GM19372 (cell line): ENCODE measurements around the gene NME5.

Experiments used
- ATAC-seq: cut with Tn5 transposase; IDR thresholded peaks from one replicate; pipeline ENCODE4 v1.9.1; 2021; ENCODE audit warnings: mild to moderate bottlenecking, low read depth, moderate library complexity; ENCODE audit not compliant: unreplicated experiment

The NME5 gene

DNA sequence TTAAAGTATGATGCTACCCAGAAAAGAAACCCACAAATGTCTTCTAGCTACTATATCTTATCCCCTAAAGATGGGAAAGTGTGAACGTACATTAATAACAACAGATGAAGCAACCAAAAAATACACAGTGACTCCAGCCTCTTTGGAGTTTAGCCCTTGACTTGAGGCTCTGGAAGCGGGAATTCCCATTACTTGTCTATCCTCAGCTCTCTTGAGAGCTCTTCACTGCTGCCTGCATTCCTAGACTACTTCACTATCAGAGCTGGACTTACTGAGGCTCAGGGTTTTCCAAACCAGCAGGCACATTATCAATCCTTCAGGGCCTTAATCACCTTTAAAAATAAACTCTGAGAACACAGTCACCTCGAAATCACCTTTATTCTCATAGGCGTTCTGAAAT is 1.0 kb upstream of the NME5 start:
- ATAC-seq, result no peak

DNA sequence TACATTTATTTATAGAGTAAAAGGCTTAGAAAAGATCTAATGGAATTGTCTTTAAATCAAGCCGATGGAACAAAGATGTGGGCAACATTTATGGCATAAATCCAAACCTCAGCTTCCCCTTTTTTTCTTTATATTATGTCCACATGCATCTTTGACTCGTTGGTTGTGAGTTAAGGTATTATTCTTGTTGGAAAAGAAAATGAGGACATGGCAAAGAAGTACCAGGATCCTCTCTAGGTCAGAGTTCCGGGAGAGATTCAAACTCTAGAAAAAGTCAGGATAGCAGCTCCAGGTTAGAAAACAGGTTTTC is 508 bp upstream of the NME5 start:
- no peak for ATAC-seq

DNA sequence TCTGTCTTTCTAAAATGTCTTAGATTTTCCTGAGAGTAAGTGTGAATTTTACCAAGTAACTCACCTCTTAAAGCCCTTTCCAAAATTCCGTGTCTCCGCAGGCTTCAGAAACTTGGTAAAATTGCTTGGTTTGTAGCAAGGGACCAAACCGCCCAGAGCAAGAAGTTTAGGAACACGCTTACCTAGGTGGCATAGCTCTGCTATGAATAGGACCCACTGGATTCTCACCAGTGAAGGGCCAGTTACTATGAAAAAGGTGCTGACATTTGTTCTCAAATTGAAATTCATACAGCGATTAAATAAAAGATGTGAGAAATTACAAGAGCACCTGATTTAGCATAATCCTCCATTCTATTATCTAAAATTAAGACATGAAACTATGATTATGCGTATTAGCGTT is 6.7 kb downstream of the NME5 start:
- no peak for ATAC-seq

DNA sequence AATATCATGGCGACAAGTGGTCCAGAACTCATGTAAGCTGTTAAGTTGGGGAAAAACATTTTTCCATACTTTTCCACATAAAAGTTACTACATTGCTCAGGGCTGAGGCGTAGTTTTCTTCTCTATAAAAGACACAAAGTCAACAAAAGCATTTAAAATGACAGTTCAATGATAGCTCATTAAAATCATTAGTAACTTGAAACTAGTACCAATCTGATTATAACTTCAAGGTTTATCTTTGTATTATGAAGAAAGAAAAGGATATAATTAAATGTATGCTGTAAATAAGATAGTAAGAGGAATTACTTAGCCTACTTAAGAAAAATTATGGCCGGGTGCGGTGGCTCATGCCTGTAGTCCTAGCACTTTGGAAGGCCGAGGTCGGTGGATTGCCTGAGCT is 9.9 kb downstream of the NME5 start:
- ATAC-seq, result no peak

DNA sequence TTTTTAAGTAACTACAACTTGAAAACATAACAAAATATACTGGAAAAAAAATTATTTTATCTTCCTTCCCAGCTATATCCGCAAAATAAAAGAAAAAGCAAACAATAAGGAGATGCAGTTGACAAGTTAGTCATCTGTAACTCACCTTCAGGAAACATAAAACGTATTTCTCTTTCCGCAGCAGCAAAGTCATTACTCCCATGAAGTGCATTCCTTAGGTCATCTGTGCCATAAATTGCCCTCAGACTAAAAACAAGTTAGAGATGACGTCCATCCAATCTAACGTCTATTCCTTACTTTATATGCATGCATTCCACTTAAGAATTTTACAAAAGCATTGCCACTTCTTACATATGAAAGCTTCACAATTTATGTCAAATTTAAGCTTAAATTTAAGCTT is 10.9 kb downstream of the NME5 start:
- no peak for ATAC-seq

DNA sequence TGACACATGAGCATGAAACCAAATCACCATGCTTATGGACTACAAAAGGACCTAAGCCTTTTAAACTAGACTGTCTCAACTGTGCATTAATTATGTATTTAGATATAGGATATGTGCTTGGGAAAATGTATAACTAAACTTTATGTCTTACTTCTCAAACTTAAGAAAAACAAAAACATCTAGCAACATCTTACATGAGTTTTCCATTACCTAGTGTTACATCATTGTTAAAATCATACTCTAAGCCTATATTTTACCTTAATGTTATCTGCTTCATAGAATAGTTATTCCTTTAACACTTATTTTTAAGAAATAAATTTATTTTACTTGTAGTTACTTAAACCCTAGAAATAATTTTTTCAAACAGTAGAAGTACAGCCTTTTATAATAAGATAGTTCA is 24.0 kb downstream of the NME5 start:
- ATAC-seq, result no peak

DNA sequence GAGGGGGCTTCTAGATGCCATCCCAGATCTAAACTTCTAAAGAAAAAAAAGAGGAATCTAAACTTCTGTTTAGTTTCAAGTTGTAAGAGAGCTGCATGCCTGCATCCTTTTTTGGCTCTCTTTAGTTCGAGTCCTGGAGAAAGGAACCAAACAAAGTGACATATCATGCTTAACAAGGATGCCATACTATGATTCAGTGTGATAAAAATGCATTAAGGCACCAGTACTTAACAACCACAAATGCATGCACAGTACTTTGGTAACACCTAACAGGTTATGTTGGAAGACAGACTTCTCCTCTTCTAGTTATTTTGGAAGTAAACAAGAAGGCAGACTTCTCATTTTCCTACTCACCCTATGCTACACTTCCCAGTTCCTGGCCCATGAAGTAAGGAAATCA is 27.3 kb downstream of the NME5 start:
- no peak for ATAC-seq

GRCh38 chr5:138111181-138111580 is 28.0 kb downstream of the NME5 start:
- ATAC-seq, result no peak

- no peak for ATAC-seq
Measured at GRCh38 chr5:138110266-138110963, 28.8 kb downstream of the NME5 start.

DNA sequence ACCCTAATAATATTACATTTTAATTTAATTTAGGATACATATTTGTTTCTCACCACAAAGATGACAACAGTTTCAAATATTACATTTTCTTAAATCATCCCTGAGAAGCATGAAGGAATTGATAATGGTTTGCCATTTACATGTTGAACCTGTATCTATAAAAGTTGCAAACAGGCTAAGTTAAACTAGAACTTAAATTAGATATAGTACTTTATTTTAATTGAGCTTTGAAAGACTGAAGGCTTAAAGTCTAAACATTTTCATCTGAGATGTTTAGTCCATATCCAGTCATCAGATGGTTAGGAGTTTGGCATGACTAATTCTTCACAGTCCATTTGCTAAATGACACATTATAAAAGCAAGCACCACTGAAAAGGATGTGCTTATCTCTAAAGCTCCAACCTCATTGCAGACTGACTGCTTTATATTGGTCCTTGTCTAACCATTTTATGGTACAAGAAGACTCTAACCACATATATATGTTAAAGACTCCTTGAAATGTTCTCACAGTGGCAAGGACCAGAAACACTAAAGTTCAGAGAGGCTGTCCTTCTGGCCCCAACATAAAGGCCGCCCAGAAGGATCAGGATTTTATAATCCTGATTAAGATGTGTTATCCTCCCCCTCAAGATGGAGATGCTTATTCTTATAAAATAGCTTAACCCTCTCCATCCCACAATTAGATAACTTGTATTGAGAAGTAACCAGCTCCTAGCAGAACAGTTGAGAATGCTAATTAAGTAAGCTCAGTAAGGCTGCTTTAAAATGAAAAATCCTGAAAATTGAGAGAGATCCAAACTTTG is 29.6 kb downstream of the NME5 start:
- no peak for ATAC-seq

- no peak for ATAC-seq
Measured at GRCh38 chr5:138107213-138107612, 32.0 kb downstream of the NME5 start.

DNA sequence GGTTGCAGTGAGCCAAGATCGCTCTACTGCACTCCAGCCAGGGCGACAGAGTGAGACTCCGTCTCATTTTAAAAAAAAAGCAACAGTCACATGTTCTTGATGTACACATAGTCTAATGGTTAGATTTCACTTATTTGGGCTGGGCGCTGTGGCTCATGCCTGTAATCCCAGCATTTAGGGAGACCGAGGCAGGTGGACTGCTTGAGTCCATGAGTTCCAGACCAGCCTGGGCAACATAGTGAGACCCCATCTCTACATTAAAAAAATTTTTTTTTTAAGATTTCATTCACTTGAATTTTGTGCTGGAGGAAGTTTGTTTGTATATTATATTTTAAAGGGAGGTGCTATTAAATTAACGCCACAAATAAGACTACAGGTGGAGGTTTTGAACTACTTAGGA is 33.5 kb downstream of the NME5 start:
- no peak for ATAC-seq

GRCh38 chr5:138103319-138103637 is 36.0 kb downstream of the NME5 start:
- no peak for ATAC-seq

GRCh38 chr5:138102454-138103318 is 36.5 kb downstream of the NME5 start:
- no peak for ATAC-seq

DNA sequence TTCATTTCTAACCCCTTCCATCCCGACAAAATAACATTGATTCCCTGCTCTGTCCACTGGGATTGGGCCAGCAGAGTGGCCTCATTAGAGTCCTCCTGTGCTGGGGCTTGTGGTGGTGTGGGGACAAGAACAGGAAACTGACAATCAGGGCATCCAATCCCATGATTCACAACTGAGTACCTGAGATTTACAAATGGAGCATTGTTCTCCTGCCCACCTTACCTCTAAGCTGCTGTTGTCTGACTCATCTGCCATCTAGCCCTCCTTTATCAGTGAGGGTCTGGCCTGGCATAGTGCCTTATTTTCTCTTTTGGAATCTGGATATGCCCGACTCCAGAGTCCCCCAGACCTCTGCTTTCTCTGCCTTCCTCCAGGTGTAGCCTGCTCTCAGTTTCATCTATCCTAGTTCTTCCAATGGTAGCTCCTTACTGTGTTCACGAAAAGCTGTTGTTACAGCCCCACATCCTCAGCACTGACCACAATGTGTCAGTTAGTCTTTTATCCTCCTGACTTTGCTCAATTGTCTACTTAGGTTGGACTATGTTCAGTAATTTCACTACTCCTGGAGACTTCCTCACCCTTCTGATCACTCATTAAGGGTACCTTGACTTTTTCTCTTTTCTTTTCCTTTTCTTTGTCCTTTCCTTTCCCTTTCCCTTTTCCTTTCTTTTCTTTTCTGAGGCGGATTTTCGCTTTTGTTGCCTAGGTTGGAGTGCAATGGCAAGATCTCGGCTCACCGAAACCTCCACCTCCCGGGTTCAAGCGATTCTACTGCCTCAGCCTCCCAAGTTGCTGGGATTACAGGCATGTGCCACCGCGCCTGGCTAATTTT is 42.0 kb downstream of the NME5 start:
- ATAC-seq, result no peak

DNA sequence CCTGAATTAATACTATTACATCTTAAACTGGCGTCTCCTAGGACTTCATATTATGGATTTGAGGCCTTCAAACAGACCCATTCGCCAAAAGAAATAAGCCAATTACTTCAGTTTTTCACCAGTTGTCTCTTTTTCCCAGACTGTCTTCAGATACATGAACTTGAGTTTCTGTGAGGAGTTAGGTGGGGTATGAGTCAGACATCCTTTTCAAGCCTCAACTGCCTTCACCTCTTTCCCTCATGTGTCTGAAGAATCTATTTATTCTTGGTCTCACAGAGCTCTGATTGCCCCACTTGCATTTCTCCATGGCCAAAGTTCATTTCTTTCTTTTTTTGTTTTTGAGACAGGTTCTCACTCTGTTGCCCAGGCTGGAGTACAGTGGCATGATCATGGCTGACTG is 42.9 kb downstream of the NME5 start:
- ATAC-seq, result no peak

GRCh38 chr5:138095100-138095907 is 43.9 kb downstream of the NME5 start:
- no peak for ATAC-seq

DNA sequence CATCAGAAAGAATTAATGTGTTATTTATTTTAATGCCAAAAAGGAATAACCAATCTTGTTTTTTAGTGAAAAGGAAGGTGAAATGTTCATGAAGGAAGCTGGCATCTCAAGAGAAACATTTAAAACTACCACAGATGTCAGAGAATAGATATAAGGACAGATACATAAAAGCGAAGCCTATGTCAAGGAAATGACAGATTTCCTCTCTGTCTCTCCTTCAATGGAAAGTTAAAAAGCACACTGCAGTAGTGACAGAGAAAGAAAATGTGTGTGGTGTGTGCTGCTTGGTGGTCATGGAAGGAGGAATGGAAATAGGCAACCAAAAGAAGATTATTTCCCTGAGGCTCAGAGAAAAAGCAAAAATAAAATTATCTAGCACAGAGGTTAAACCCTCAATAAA is 46.2 kb downstream of the NME5 start:
- no peak for ATAC-seq

DNA sequence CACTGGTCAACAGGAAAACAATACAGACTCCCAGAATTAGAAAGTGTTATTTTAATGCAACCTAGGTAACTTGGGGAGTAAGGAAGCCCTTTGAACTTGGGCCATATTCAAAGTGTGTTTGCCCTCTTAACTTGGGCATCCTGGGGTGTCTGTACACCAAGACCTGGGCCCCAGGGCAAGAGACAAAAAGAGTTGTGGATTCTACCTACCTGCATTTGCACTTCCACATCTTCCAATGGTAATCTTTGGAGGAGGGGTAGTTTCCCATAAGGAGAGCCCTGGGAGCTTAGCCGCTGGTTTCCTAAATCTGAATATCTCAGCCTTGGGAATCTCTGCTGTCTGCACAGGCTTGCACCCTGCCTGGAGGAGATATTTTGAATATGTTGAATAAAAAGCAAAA is 46.9 kb downstream of the NME5 start:
- ATAC-seq, result no peak

DNA sequence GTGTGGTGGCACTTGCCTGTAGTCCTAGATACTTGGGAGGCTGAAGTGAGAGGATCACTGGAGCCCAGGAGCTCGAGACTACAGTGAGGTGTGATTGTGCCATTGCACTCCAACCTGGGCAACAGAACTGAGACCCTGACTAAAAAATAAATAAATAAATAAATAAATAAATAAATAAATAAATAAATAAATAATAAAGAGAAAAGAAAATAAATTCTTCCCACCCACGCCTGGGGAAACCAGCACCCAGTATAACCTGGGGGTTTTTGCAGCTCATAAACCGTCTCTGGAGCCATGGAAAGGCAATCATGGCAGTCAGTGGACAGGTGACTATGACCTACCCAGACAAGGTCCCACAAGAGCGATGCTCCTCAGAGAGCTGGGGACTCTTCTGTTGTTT is 47.5 kb downstream of the NME5 start:
- ATAC-seq, result no peak
